SK-N-SH treated with all-trans-retinoic acid at 6 μM for 48 hours (cell line): ENCODE results near the gene COL25A1.

Source experiments
- ATAC-seq: fragments of 200-7000 bp; cut with Tn5 transposase; 3 replicates; pipeline ENCODE4 v1.9.1; 2020; ENCODE audit warnings: mild to moderate bottlenecking, moderate library complexity
- ARNTL ChIP-seq: fragments of 450-650 bp; formaldehyde crosslinking; IDR thresholded peaks from 2 replicates; pipeline ENCODE4 v1.5.0; 2020; ENCODE audit warnings: low read depth, mild to moderate bottlenecking, moderate library complexity, borderline replicate concordance
- BACH2 ChIP-seq: fragments of 250-450 bp; sonication (Bioruptor Pico); IDR thresholded peaks from 2 replicates; pipeline ENCODE4 v1.9.0; 2021; ENCODE audit warnings: mild to moderate bottlenecking, borderline replicate concordance
- CSDC2 ChIP-seq: fragments of 250-450 bp; sonication (Bioruptor Pico); IDR thresholded peaks from 2 replicates; pipeline ENCODE4 v1.5.0; 2020; ENCODE audit warnings: mild to moderate bottlenecking, moderate library complexity
- ESRRG ChIP-seq: fragments of 250-450 bp; sonication (Bioruptor Pico); IDR thresholded peaks from 2 replicates; pipeline ENCODE4 v1.6.1; 2021; ENCODE audit warnings: mild to moderate bottlenecking
- GLIS3 ChIP-seq: fragments of 250-450 bp; sonication (Bioruptor Pico); IDR thresholded peaks from 2 replicates; pipeline ENCODE4 v1.5.0; 2020; ENCODE audit warnings: mild to moderate bottlenecking, moderate library complexity
- ISL1 ChIP-seq: fragments of 250-450 bp; sonication (Bioruptor Pico); IDR thresholded peaks from 2 replicates; pipeline ENCODE4 v2.1.2; 2022; ENCODE audit warnings: mild to moderate bottlenecking, moderate library complexity
- OSR1 ChIP-seq: fragments of 250-450 bp; sonication (Bioruptor Pico); IDR thresholded peaks from 2 replicates; pipeline ENCODE4 v1.8.0; 2022; ENCODE audit warnings: moderate library complexity, mild to moderate bottlenecking, inconsistent platforms
- PPARA ChIP-seq: fragments of 250-450 bp; sonication (Bioruptor Pico); IDR thresholded peaks from 2 replicates; pipeline ENCODE4 v1.5.0; 2020; ENCODE audit warnings: mild to moderate bottlenecking, borderline replicate concordance
- RARB ChIP-seq: fragments of 250-450 bp; sonication (Bioruptor Pico); IDR thresholded peaks from 2 replicates; pipeline ENCODE4 v1.8.0; 2021; ENCODE audit warnings: mild to moderate bottlenecking, moderate library complexity
- TCF4 ChIP-seq: fragments of 250-450 bp; sonication (Bioruptor Pico); IDR thresholded peaks from 2 replicates; pipeline ENCODE4 v1.8.0; 2021; ENCODE audit warnings: mild to moderate bottlenecking, moderate library complexity, borderline replicate concordance
- TOX ChIP-seq: fragments of 250-450 bp; sonication (Bioruptor Pico); IDR thresholded peaks from 2 replicates; pipeline ENCODE4 v1.8.0; 2021; ENCODE audit warnings: mild to moderate bottlenecking, moderate library complexity, borderline replicate concordance
- ZC3H10 ChIP-seq: fragments of 250-450 bp; sonication (Bioruptor Pico); IDR thresholded peaks from 2 replicates; pipeline ENCODE4 v1.5.1; 2021; ENCODE audit warnings: mild to moderate bottlenecking, moderate library complexity
- ZFP3 ChIP-seq: fragments of 250-450 bp; sonication (Bioruptor Pico); IDR thresholded peaks from 2 replicates; pipeline ENCODE4 v1.5.0; 2020; ENCODE audit warnings: mild to moderate bottlenecking, moderate library complexity
- ZFP30 ChIP-seq: fragments of 450-650 bp; formaldehyde crosslinking; IDR thresholded peaks from 2 replicates; pipeline ENCODE4 v1.5.0; 2022; ENCODE audit warnings: mild to moderate bottlenecking, moderate library complexity
- ZNF565 ChIP-seq: fragments of 450-650 bp; formaldehyde crosslinking; conservative IDR thresholded peaks from 2 replicates; pipeline ENCODE4 v1.5.0; 2020; ENCODE audit warnings: low read depth, mild to moderate bottlenecking, moderate library complexity
- ZNF70 ChIP-seq: fragments of 450-650 bp; formaldehyde crosslinking; IDR thresholded peaks from 2 replicates; pipeline ENCODE4 v1.5.0; 2020; ENCODE audit warnings: mild to moderate bottlenecking, moderate library complexity
- ZNF8 ChIP-seq: fragments of 450-650 bp; formaldehyde crosslinking; IDR thresholded peaks from 2 replicates; pipeline ENCODE4 v1.5.0; 2020; ENCODE audit warnings: mild to moderate bottlenecking, moderate library complexity
- TF ChIP-seq, protein P1 (sequence below): fragments of 250-450 bp; sonication (Bioruptor Pico); IDR thresholded peaks from 2 replicates; pipeline ENCODE4 v1.8.0; 2020; ENCODE audit warnings: mild to moderate bottlenecking, moderate library complexity, borderline replicate concordance
- TF ChIP-seq, protein P2 (sequence below): fragments of 250-450 bp; sonication (Bioruptor Pico); IDR thresholded peaks from 2 replicates; pipeline ENCODE4 v1.8.0; 2021; ENCODE audit warnings: low read depth, mild to moderate bottlenecking, moderate library complexity, borderline replicate concordance
- TF ChIP-seq, protein P3 (sequence below): fragments of 250-450 bp; sonication (Bioruptor Pico); IDR thresholded peaks from 2 replicates; pipeline ENCODE4 v1.5.1; 2021; ENCODE audit warnings: mild to moderate bottlenecking, moderate library complexity
- TF ChIP-seq, protein P4 (sequence below): fragments of 250-450 bp; sonication (Bioruptor Pico); IDR thresholded peaks from 2 replicates; pipeline ENCODE4 v1.5.1; 2020; ENCODE audit warnings: low read depth, mild to moderate bottlenecking, moderate library complexity
- TF ChIP-seq, protein P5 (sequence below): fragments of 250-450 bp; sonication (Bioruptor Pico); IDR thresholded peaks from 2 replicates; pipeline ENCODE4 v1.5.0; 2020; ENCODE audit warnings: mild to moderate bottlenecking, moderate library complexity

The COL25A1 gene

DNA sequence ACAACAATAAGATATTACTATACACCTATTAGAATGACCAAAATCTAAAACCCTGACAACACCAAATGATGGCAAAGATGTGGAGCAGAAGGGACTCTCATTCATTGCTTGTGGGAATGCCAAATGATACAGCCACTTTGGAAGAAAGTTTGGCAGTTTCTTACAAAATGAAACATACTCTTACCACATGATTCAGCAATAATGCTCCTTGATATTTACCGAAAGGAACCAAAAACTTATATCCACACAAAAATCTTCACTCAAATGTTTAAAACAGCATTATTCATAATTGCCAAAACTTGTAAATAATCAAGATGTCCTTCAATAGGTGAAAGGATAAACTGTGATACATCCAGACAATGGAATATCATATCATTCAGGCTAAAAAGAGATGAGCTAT lies 180.9 kb downstream of the COL25A1 start:
- ATAC-seq: no peak
- TF ChIP-seq PPARA (no peak), ZNF565 (CRISPR knock-in tag) (no peak), GLIS3 (no peak), CSDC2 (no peak), ZFP30 (CRISPR knock-in tag) (no peak), ZNF70 (CRISPR knock-in tag) (no peak), ZFP3 (CRISPR knock-in tag) (no peak), BACH2 (CRISPR knock-in tag) (no peak), ARNTL (no peak), RARB (CRISPR knock-in tag) (no peak), ESRRG (CRISPR knock-in tag) (no peak), ZC3H10 (CRISPR knock-in tag) (no peak), TCF4 (CRISPR knock-in tag) (no peak), ZNF8 (CRISPR knock-in tag) (no peak), OSR1 (no peak)
- TF ChIP-seq, protein P1, sequence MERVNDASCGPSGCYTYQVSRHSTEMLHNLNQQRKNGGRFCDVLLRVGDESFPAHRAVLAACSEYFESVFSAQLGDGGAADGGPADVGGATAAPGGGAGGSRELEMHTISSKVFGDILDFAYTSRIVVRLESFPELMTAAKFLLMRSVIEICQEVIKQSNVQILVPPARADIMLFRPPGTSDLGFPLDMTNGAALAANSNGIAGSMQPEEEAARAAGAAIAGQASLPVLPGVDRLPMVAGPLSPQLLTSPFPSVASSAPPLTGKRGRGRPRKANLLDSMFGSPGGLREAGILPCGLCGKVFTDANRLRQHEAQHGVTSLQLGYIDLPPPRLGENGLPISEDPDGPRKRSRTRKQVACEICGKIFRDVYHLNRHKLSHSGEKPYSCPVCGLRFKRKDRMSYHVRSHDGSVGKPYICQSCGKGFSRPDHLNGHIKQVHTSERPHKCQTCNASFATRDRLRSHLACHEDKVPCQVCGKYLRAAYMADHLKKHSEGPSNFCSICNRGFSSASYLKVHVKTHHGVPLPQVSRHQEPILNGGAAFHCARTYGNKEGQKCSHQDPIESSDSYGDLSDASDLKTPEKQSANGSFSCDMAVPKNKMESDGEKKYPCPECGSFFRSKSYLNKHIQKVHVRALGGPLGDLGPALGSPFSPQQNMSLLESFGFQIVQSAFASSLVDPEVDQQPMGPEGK (CRISPR knock-in tag): no peak
- TF ChIP-seq, protein P2, sequence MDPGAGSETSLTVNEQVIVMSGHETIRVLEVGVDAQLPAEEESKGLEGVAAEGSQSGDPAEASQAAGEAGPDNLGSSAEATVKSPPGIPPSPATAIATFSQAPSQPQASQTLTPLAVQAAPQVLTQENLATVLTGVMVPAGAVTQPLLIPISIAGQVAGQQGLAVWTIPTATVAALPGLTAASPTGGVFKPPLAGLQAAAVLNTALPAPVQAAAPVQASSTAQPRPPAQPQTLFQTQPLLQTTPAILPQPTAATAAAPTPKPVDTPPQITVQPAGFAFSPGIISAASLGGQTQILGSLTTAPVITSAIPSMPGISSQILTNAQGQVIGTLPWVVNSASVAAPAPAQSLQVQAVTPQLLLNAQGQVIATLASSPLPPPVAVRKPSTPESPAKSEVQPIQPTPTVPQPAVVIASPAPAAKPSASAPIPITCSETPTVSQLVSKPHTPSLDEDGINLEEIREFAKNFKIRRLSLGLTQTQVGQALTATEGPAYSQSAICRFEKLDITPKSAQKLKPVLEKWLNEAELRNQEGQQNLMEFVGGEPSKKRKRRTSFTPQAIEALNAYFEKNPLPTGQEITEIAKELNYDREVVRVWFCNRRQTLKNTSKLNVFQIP (CRISPR knock-in tag): no peak
- TF ChIP-seq, protein P3, sequence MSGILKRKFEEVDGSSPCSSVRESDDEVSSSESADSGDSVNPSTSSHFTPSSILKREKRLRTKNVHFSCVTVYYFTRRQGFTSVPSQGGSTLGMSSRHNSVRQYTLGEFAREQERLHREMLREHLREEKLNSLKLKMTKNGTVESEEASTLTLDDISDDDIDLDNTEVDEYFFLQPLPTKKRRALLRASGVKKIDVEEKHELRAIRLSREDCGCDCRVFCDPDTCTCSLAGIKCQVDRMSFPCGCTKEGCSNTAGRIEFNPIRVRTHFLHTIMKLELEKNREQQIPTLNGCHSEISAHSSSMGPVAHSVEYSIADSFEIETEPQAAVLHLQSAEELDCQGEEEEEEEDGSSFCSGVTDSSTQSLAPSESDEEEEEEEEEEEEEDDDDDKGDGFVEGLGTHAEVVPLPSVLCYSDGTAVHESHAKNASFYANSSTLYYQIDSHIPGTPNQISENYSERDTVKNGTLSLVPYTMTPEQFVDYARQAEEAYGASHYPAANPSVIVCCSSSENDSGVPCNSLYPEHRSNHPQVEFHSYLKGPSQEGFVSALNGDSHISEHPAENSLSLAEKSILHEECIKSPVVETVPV (CRISPR knock-in tag): no peak
- TF ChIP-seq, protein P4, sequence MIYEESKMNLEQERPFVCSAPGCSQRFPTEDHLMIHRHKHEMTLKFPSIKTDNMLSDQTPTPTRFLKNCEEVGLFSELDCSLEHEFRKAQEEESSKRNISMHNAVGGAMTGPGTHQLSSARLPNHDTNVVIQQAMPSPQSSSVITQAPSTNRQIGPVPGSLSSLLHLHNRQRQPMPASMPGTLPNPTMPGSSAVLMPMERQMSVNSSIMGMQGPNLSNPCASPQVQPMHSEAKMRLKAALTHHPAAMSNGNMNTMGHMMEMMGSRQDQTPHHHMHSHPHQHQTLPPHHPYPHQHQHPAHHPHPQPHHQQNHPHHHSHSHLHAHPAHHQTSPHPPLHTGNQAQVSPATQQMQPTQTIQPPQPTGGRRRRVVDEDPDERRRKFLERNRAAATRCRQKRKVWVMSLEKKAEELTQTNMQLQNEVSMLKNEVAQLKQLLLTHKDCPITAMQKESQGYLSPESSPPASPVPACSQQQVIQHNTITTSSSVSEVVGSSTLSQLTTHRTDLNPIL: no peak

DNA sequence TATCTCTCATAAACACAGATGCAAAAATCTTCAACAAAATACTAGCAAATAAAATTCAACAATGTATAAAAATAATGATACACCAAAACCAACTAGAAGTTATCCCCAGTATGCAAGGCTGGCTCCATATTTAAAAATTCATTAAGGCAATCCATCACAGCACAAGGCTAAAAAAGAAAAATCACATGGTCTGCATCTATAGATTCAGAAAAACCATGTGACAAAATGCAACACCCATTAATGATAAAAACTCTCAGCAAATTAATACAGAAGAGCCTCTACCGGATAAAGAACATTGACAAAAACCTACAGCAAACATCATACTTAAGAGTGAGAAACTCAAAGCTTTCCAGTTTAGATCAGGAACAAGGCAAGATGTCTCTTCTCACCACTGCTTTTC lies 182.6 kb downstream of the COL25A1 start:
- ATAC-seq: no peak
- TF ChIP-seq OSR1: no peak
- TF ChIP-seq ZFP3 (CRISPR knock-in tag): no peak
- TF ChIP-seq ESRRG (CRISPR knock-in tag): no peak
- no peak for TF ChIP-seq CSDC2
- no peak for TF ChIP-seq GLIS3
- no peak for TF ChIP-seq ISL1
- TF ChIP-seq, protein P4: no peak
- TF ChIP-seq, protein P1 (CRISPR knock-in tag): no peak

DNA sequence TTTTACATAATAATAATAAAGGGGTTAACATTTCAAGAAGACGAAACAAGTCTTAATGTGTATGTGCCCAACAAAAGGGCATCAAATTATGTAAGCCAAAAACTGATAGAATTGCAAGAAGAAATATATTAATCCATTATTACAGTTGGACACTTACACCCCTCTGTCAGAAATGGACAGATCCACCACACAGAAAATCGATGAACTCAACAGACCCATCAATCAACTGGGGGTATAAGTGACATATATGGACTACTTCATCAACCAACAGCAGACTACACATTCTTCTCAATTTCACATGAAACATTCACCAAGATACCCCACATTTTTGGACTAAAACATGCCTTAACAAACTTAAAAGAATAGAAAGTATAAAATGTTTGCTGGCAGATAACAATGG lies 183.8 kb downstream of the COL25A1 start:
- ATAC-seq: no peak
- TF ChIP-seq ZFP3 (CRISPR knock-in tag) (no peak), ZFP30 (CRISPR knock-in tag) (no peak), GLIS3 (no peak), ESRRG (CRISPR knock-in tag) (no peak), OSR1 (no peak), TCF4 (CRISPR knock-in tag) (no peak), ARNTL (no peak), TOX (CRISPR knock-in tag) (no peak), PPARA (no peak), ZNF70 (CRISPR knock-in tag) (no peak), BACH2 (CRISPR knock-in tag) (no peak), ZC3H10 (CRISPR knock-in tag) (no peak)
- TF ChIP-seq, protein P3 (CRISPR knock-in tag): no peak
- TF ChIP-seq, protein P4: no peak
- TF ChIP-seq, protein P5, sequence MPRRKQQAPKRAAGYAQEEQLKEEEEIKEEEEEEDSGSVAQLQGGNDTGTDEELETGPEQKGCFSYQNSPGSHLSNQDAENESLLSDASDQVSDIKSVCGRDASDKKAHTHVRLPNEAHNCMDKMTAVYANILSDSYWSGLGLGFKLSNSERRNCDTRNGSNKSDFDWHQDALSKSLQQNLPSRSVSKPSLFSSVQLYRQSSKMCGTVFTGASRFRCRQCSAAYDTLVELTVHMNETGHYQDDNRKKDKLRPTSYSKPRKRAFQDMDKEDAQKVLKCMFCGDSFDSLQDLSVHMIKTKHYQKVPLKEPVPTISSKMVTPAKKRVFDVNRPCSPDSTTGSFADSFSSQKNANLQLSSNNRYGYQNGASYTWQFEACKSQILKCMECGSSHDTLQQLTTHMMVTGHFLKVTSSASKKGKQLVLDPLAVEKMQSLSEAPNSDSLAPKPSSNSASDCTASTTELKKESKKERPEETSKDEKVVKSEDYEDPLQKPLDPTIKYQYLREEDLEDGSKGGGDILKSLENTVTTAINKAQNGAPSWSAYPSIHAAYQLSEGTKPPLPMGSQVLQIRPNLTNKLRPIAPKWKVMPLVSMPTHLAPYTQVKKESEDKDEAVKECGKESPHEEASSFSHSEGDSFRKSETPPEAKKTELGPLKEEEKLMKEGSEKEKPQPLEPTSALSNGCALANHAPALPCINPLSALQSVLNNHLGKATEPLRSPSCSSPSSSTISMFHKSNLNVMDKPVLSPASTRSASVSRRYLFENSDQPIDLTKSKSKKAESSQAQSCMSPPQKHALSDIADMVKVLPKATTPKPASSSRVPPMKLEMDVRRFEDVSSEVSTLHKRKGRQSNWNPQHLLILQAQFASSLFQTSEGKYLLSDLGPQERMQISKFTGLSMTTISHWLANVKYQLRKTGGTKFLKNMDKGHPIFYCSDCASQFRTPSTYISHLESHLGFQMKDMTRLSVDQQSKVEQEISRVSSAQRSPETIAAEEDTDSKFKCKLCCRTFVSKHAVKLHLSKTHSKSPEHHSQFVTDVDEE (CRISPR knock-in tag): no peak
